ENCODE results near the gene PPA1.

DNA sequence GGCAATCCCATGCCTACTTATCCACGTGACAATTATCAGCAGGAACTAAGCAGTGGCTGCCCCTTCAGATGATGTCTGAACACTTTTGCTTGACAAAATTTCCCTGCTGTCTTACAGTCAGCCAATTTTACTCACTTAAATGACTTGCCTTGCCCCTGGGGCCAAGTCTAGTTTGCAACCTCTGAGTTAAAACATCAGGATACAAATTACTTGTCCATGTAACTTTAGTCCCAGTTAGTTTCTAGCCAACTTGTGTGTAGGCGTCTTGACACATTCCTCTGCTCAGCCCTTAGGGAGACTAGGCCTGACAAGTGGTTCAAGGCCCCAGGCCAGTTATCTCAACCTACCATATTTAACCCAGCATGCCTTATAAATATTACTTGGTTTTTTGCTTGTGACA lies 75.1 kb downstream of the PPA1 start:
- TF ChIP-seq, protein P1, sequence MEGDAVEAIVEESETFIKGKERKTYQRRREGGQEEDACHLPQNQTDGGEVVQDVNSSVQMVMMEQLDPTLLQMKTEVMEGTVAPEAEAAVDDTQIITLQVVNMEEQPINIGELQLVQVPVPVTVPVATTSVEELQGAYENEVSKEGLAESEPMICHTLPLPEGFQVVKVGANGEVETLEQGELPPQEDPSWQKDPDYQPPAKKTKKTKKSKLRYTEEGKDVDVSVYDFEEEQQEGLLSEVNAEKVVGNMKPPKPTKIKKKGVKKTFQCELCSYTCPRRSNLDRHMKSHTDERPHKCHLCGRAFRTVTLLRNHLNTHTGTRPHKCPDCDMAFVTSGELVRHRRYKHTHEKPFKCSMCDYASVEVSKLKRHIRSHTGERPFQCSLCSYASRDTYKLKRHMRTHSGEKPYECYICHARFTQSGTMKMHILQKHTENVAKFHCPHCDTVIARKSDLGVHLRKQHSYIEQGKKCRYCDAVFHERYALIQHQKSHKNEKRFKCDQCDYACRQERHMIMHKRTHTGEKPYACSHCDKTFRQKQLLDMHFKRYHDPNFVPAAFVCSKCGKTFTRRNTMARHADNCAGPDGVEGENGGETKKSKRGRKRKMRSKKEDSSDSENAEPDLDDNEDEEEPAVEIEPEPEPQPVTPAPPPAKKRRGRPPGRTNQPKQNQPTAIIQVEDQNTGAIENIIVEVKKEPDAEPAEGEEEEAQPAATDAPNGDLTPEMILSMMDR (IDR thresholded peaks at IDR 0.05), result no peak
- no peak for TF ChIP-seq EZH2 (IDR thresholded peaks at IDR 0.05; ENCODE audit: borderline replicate concordance, insufficient read depth, low read depth, low read length, poor library complexity, severe bottlenecking)

All from B cell (primary cell).